Measurements from ENCODE around the gene DEGS1. TPM values are rescaled to one million over a fixed set of nuclear protein-coding genes. Genes with fewer than 3 reads are reported as not detected.

The DEGS1 gene
- total and polyA plus RNA-seq, 7 experiments from 2014 or later = 35.4 to 86.0 (median 42.1) TPM

- Mint-ChIP-seq H3K27me3 (no peaks in the 10 kb centered on the region), H3K27ac (peak overlapping the region; percentile 86 to 96 (median 93)), H3K9me3 (peaks cover 0 to 2% (median 0%) of the 10 kb centered on the region in 11 donors), H3K36me3 (peaks cover 0 to 14% (median 5%) of the 10 kb centered on the region in 5 donors), H3K4me3 (peak overlapping the region; percentile 78 to 95 (median 88)), H3K4me1 (peaks cover 35 to 54% (median 50%) of the 10 kb centered on the region in 7 donors)
- H3K9me3 ChIP-seq (ENCODE audit: control insufficient read depth in 2 of 3, low read length in 3 of 3) = no peaks in the 10 kb centered on the region
- peak overlapping the region; percentile 76 for H3K4me3 ChIP-seq (ENCODE audit: low read length)
- ChIA-PET CTCF (interaction anchor here (0.6 to 1.4 kb wide), 4 partner anchors 12 to 15 kb away, joined by 3 to 5 read pairs (median 4); no protein-coding TSS in a partner anchor), POLR2A (interaction anchor here (0.6 to 4.1 kb wide), 17 partner anchors 8 to 466 kb away, joined by 3 to 28 read pairs (median 4); partner anchors contain the start of genes FBXO28 and WDR26)
- H3K27me3 ChIP-seq (ENCODE audit: control insufficient read depth in 2 of 2, insufficient read depth in 2 of 2, low read length in 2 of 2) = no peaks in the 10 kb centered on the region
- no peaks in the 10 kb centered on the region for H3K36me3 ChIP-seq (ENCODE audit: control insufficient read depth in 2 of 3, insufficient read depth in 3 of 3, low read length in 3 of 3)
- DNase-seq = peak in 6 of 9 donors; percentile 75 to 87 (median 82)
- peak overlapping the region; percentile 92 for H3K27ac ChIP-seq (ENCODE audit: low read depth, low read length)
- ATAC-seq = peak; percentile 67
- peaks cover 20 to 28% of the 10 kb centered on the region in 2 donors for H3K4me1 ChIP-seq (ENCODE audit: control insufficient read depth in 2 of 2, insufficient read depth in 2 of 2, low read length in 2 of 2)
- intact Hi-C loops (cut with micrococcal nuclease) = loop anchor here (1.0 to 10.0 kb wide), 16 partner anchors 13 to 1469 kb away; partner anchors contain the start of genes AIDA (in 2 of the 2), BROX (in 2 of the 2), TP53BP2 (in 2 of the 2) and WDR26 (in 2 of the 2)
Measured at GRCh38 chr1:224182057-224182865, 779 bp upstream of the DEGS1 start.

DNA sequence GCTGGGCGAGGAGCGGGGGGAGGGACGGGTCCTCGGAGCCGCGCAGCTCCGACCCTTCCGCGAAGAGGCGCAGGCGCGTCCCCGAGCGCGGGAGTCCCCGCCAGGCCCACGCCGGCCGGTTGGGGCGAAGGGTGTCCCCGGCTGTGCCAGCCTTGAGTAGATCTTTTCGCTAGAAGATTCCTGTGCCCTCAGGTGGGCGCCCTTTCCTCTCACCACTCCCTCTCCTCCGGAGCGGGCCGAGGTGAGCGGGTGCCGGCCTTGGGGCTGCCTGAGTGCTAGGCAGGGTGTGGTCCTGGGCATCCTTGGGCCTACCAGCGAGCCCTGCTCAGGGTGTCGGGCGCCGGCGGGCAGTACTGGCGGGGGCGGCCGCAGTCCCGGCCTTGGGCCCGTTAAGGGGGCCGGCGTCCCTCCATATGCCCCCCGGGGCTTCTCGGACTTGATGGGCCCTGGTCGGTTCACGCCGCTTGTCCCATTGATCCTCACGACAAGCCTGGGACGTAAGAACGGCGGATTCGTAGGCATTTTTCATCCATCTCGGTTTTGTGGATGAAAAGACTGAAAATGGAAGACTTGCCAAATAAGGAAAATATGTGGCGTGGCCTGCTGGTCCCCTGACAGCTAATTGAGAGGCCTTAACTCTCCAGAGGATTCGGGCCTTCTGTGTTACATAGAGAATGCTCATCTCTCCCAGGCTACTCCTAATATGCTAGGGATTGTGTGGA is 712 bp downstream of the DEGS1 start:
- peak overlapping the region; percentile 78 to 94 (median 88) for H3K4me3 Mint-ChIP-seq
- peaks cover 0 to 5% (median 0%) of the 10 kb centered on the region in 11 donors for H3K9me3 Mint-ChIP-seq
- DNase-seq = peak; percentile 40 to 78 (median 56)
- Histone ChIP-seq H3K27me3 (ENCODE audit: control insufficient read depth in 2 of 2, insufficient read depth in 2 of 2, low read length in 2 of 2) (no peaks in the 10 kb centered on the region), H3K4me1 (ENCODE audit: control insufficient read depth in 2 of 2, insufficient read depth in 2 of 2, low read length in 2 of 2) (peaks cover 25 to 28% of the 10 kb centered on the region in 2 donors), H3K4me3 (ENCODE audit: low read length) (peak overlapping the region; percentile 76), H3K27ac (ENCODE audit: low read depth, low read length) (peak overlapping the region; percentile 92), H3K36me3 (ENCODE audit: control insufficient read depth in 2 of 3, insufficient read depth in 3 of 3, low read length in 3 of 3) (no peaks in the 10 kb centered on the region), H3K9me3 (ENCODE audit: control insufficient read depth in 2 of 3, low read length in 3 of 3) (no peaks in the 10 kb centered on the region)
- peaks cover 0 to 23% (median 10%) of the 10 kb centered on the region in 5 donors for H3K36me3 Mint-ChIP-seq
- H3K4me1 Mint-ChIP-seq = peaks cover 41 to 62% (median 59%) of the 10 kb centered on the region in 7 donors
- peak; percentile 54 for ATAC-seq
- no peaks in the 10 kb centered on the region for H3K27me3 Mint-ChIP-seq
- POLR2A ChIA-PET = interaction anchor here (0.6 to 4.1 kb wide), 13 partner anchors 10 to 467 kb away, joined by 3 to 28 read pairs (median 5); partner anchors contain the start of genes FBXO28 and WDR26
- CTCF ChIA-PET = interaction anchor here (1.4 kb wide), 1 partner anchor 14 kb away, joined by 5 read pairs; no protein-coding TSS in a partner anchor
- intact Hi-C loops (cut with micrococcal nuclease) = loop anchor here (1.0 to 10.0 kb wide), 16 partner anchors 61 to 1471 kb away; partner anchors contain the start of genes AIDA (in 2 of the 2), BROX (in 2 of the 2), FBXO28 (in 2 of the 2) and NVL (in 2 of the 2)
- peak overlapping the region; percentile 84 to 93 (median 87) for H3K27ac Mint-ChIP-seq

GRCh38 chr1:224185208-224185607 is 2.2 kb downstream of the DEGS1 start:
- no peaks in the 10 kb centered on the region for H3K27me3 Mint-ChIP-seq
- no peak overlapping the region for H3K27ac ChIP-seq (ENCODE audit: low read depth, low read length)
- no peaks in the 10 kb centered on the region for H3K9me3 ChIP-seq (ENCODE audit: control insufficient read depth in 2 of 3, low read length in 3 of 3)
- peak overlapping the region; percentile 70 to 93 (median 86) for H3K27ac Mint-ChIP-seq
- POLR2A ChIA-PET = interaction anchor here (0.6 to 4.1 kb wide), 3 partner anchors 16 to 354 kb away, joined by 3 to 28 read pairs (median 3); no protein-coding TSS in a partner anchor
- peak overlapping the region; percentile 78 to 94 (median 88) for H3K4me3 Mint-ChIP-seq
- peaks cover 0 to 5% (median 0%) of the 10 kb centered on the region in 11 donors for H3K9me3 Mint-ChIP-seq
- ATAC-seq (no peak), DNase-seq (no peak)
- peaks cover 0 to 32% (median 15%) of the 10 kb centered on the region in 5 donors for H3K36me3 Mint-ChIP-seq
- H3K4me1 Mint-ChIP-seq = peaks cover 43 to 70% (median 66%) of the 10 kb centered on the region in 7 donors
- H3K27me3 ChIP-seq (ENCODE audit: control insufficient read depth in 2 of 2, insufficient read depth in 2 of 2, low read length in 2 of 2) = no peaks in the 10 kb centered on the region
- intact Hi-C loops (cut with micrococcal nuclease) = loop anchor here in 1 of 2 donors (10.0 kb wide), 3 partner anchors 470 to 1470 kb away; partner anchors contain the start of genes AIDA, BROX, CAPN2 and LBR
- no peak overlapping the region for H3K4me3 ChIP-seq (ENCODE audit: low read length)
- H3K4me1 ChIP-seq (ENCODE audit: control insufficient read depth in 2 of 2, insufficient read depth in 2 of 2, low read length in 2 of 2) = peaks cover 25 to 28% of the 10 kb centered on the region in 2 donors
- H3K36me3 ChIP-seq (ENCODE audit: control insufficient read depth in 2 of 3, insufficient read depth in 3 of 3, low read length in 3 of 3) = peaks cover 0 to 8% (median 5%) of the 10 kb centered on the region in 3 experiments
- CTCF ChIA-PET = no interaction called here

DNA sequence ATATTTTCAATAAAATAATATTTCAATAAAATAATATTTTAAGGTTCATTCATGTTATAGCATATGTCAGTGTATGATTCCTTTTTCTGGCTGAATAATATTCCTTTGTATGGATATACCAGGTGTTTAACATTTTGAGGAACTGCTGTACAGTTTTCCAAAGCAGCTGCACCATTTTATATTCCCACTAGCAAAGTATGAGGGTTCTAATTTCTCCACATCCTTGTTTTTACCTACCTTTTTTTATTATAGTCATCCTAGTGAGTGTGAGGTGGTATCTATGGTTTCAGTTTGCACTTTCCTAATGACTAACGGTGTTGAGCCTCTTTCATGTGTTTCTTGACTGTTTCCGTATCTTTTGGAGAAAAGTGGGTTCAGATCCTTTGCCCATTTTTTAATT is 5.2 kb downstream of the DEGS1 start:
- Histone ChIP-seq H3K4me3 (ENCODE audit: low read length) (no peak overlapping the region), H3K4me1 (ENCODE audit: control insufficient read depth in 2 of 2, insufficient read depth in 2 of 2, low read length in 2 of 2) (peaks cover 15 to 19% of the 10 kb centered on the region in 2 donors), H3K9me3 (ENCODE audit: control insufficient read depth in 2 of 3, low read length in 3 of 3) (no peaks in the 10 kb centered on the region), H3K36me3 (ENCODE audit: control insufficient read depth in 2 of 3, insufficient read depth in 3 of 3, low read length in 3 of 3) (peaks cover 1 to 33% (median 5%) of the 10 kb centered on the region in 3 experiments), H3K27ac (ENCODE audit: low read depth, low read length) (no peak overlapping the region), H3K27me3 (ENCODE audit: control insufficient read depth in 2 of 2, insufficient read depth in 2 of 2, low read length in 2 of 2) (no peaks in the 10 kb centered on the region)
- Mint-ChIP-seq H3K9me3 (peaks cover 0 to 3% (median 0%) of the 10 kb centered on the region in 11 donors), H3K27ac (peak overlapping the region in 8 of 9 donors; percentile 5 to 81 (median 64)), H3K4me3 (peak overlapping the region in 6 of 10 donors; percentile 20 to 60 (median 43)), H3K36me3 (peaks cover 0 to 39% (median 20%) of the 10 kb centered on the region in 5 donors), H3K4me1 (peaks cover 30 to 56% (median 50%) of the 10 kb centered on the region in 7 donors), H3K27me3 (no peaks in the 10 kb centered on the region)
- ATAC-seq = no peak
- ChIA-PET POLR2A (no interaction called here), CTCF (no interaction called here)
- intact Hi-C loops (cut with micrococcal nuclease) = loop anchor here in 1 of 2 donors (10.0 kb wide), 3 partner anchors 473 to 1473 kb away; partner anchors contain the start of genes AIDA, BROX, CAPN2 and LBR
- DNase-seq = no peak

DNA sequence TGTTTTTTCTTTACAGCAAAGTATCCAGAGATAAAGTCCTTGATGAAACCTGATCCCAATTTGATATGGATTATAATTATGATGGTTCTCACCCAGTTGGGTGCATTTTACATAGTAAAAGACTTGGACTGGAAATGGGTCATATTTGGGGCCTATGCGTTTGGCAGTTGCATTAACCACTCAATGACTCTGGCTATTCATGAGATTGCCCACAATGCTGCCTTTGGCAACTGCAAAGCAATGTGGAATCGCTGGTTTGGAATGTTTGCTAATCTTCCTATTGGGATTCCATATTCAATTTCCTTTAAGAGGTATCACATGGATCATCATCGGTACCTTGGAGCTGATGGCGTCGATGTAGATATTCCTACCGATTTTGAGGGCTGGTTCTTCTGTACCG is 6.5 kb downstream of the DEGS1 start:
- peaks cover 5 to 43% (median 30%) of the 10 kb centered on the region in 5 donors for H3K36me3 Mint-ChIP-seq

More for the DNA sequence above, 6.5 kb downstream of the DEGS1 start:
- no peak overlapping the region for H3K27ac ChIP-seq (ENCODE audit: low read depth, low read length)
- POLR2A ChIA-PET = no interaction called here
- Mint-ChIP-seq H3K4me1 (peaks cover 25 to 50% (median 43%) of the 10 kb centered on the region in 7 donors), H3K4me3 (no peak overlapping the region), H3K9me3 (peaks cover 0 to 3% (median 0%) of the 10 kb centered on the region in 11 donors), H3K27me3 (no peaks in the 10 kb centered on the region), H3K27ac (peak overlapping the region in 4 of 9 donors; percentile 24 to 55 (median 50))
- DNase-seq = no peak
- H3K27me3 ChIP-seq (ENCODE audit: control insufficient read depth in 2 of 2, insufficient read depth in 2 of 2, low read length in 2 of 2) = no peaks in the 10 kb centered on the region
- intact Hi-C loops (cut with micrococcal nuclease) = loop anchor here in 1 of 2 donors (10.0 kb wide), 3 partner anchors 475 to 1475 kb away; partner anchors contain the start of genes AIDA, BROX, CAPN2 and LBR
- no peak for ATAC-seq
- H3K4me1 ChIP-seq (ENCODE audit: control insufficient read depth in 2 of 2, insufficient read depth in 2 of 2, low read length in 2 of 2) = peaks cover 11 to 13% of the 10 kb centered on the region in 2 donors
- H3K36me3 ChIP-seq (ENCODE audit: control insufficient read depth in 2 of 3, insufficient read depth in 3 of 3, low read length in 3 of 3) = peaks cover 5 to 37% (median 5%) of the 10 kb centered on the region in 3 experiments
- CTCF ChIA-PET = no interaction called here
- no peak overlapping the region for H3K4me3 ChIP-seq (ENCODE audit: low read length)
- no peaks in the 10 kb centered on the region for H3K9me3 ChIP-seq (ENCODE audit: control insufficient read depth in 2 of 3, low read length in 3 of 3)
